ENCODE measurements around the gene ARTN.
A peak's percentile ranks its signal among the peaks of the same experiment; 100 is the strongest.

Gene ARTN

GRCh38 chr1:43924516-43924915 lies 9.1 kb upstream of the ARTN start:
- no peak for DNase-seq (ENCODE audit: low spot score)

- no peak for DNase-seq (ENCODE audit: low spot score)
These were observed 7.8 kb upstream of the ARTN start for GRCh38 chr1:43925846-43926245.

GRCh38 chr1:43930168-43930948 lies 3.2 kb upstream of the ARTN start:
- no peak for DNase-seq (ENCODE audit: low spot score)

- no peak for DNase-seq (ENCODE audit: low spot score)
These were observed 2.7 kb upstream of the ARTN start for GRCh38 chr1:43930949-43931275.

GRCh38 chr1:43931711-43932660 lies 1.6 kb upstream of the ARTN start:
- no peak for DNase-seq (ENCODE audit: low spot score)

GRCh38 chr1:43932786-43933385 lies 715 bp upstream of the ARTN start:
- peak; percentile 83 for DNase-seq (ENCODE audit: low spot score)

- DNase-seq (ENCODE audit: low spot score): peak; percentile 82
These were observed 742 bp downstream of the ARTN start for GRCh38 chr1:43934101-43934985.

GRCh38 chr1:43934986-43935324 lies 1.4 kb downstream of the ARTN start:
- DNase-seq (ENCODE audit: low spot score): no peak

GRCh38 chr1:43935711-43936427 lies 2.3 kb downstream of the ARTN start:
- no peak for DNase-seq (ENCODE audit: low spot score)

- DNase-seq (ENCODE audit: low spot score): no peak
These were observed 3.0 kb downstream of the ARTN start for GRCh38 chr1:43936431-43937151.

GRCh38 chr1:43937179-43937865 lies 3.7 kb downstream of the ARTN start:
- DNase-seq (ENCODE audit: low spot score): no peak

GRCh38 chr1:43938383-43938782 lies 4.8 kb downstream of the ARTN start:
- DNase-seq (ENCODE audit: low spot score): no peak

GRCh38 chr1:43938892-43939587 lies 5.4 kb downstream of the ARTN start:
- no peak for DNase-seq (ENCODE audit: low spot score)

GRCh38 chr1:43942411-43942810 lies 8.8 kb downstream of the ARTN start:
- DNase-seq (ENCODE audit: low spot score): no peak

- DNase-seq (ENCODE audit: low spot score): no peak
These were observed 11.3 kb downstream of the ARTN start for GRCh38 chr1:43944860-43945259.

- DNase-seq (ENCODE audit: low spot score): no peak
These were observed 12.2 kb downstream of the ARTN start for GRCh38 chr1:43945674-43946235.

GRCh38 chr1:43946236-43947060 lies 12.8 kb downstream of the ARTN start, which contains the start of gene IPO13:
TSS of gene IPO13 (plus strand) at chr1:43946950. CDS start at chr1:43947601, 651 bp downstream.
- DNase-seq (ENCODE audit: low spot score): peak; percentile 98
